K562 (cell line): ENCODE measurements around the gene C3orf70.

Source experiments
- EP300 ChIP-seq: IDR thresholded peaks from 2 replicates; pipeline ENCODE4 v1.6.1; 2012; ENCODE audit warnings: low read length, improper control_type of control experiment
- KLF13 ChIP-seq: fragments of 450-650 bp; IDR thresholded peaks from 2 replicates; pipeline ENCODE4 v1.6.1; 2016; ENCODE audit warnings: missing genetic modification characterization, low read depth, mild to moderate bottlenecking, missing compliant biosample characterization, moderate library complexity, borderline replicate concordance
- MTA3 ChIP-seq: fragments of 450-650 bp; formaldehyde crosslinking; IDR thresholded peaks from 2 replicates; pipeline ENCODE4 v1.6.1; 2017; ENCODE audit warnings: mild to moderate bottlenecking, borderline replicate concordance
- NFIX ChIP-seq: fragments of 250-450 bp; sonication (Bioruptor Pico); IDR thresholded peaks from 2 replicates; pipeline ENCODE4 v1.4.0; 2020; ENCODE audit warnings: low read depth, mild to moderate bottlenecking, moderate library complexity
- POLR2A ChIP-seq: fragments of 450-650 bp; conservative IDR thresholded peaks from 2 replicates; pipeline ENCODE4 v1.6.1; 2016
- POLR2AphosphoS5 ChIP-seq: IDR thresholded peaks from 2 replicates; pipeline ENCODE4 v1.6.1; 2011; ENCODE audit warnings: mild to moderate bottlenecking, low read depth, low read length, moderate library complexity; ENCODE audit not compliant: control insufficient read depth, insufficient read depth
- SREBF2 ChIP-seq: sonication (generic); formaldehyde crosslinking; IDR thresholded peaks from 2 replicates; pipeline ENCODE4 v1.4.0; 2020; ENCODE audit warnings: mild to moderate bottlenecking, missing genetic modification reagents
- ZBTB1 ChIP-seq: sonication (generic); formaldehyde crosslinking; IDR thresholded peaks from 2 replicates; pipeline ENCODE4 v1.8.1; 2023; ENCODE audit warnings: missing genetic modification reagents, low read depth, mild to moderate bottlenecking, borderline replicate concordance
- TF ChIP-seq, protein P1 (sequence below): fragments of 450-650 bp; IDR thresholded peaks from 2 replicates; pipeline ENCODE4 v1.6.1; 2017; ENCODE audit warnings: antibody characterized with exemption, mild to moderate bottlenecking
- TF ChIP-seq, protein P2 (sequence below), 3 experiments: IDR thresholded peaks in 2 of 3; conservative IDR thresholded peaks in 1 of 3; 2 replicates each; pipeline ENCODE4 v1.5.1; 2011 to 2012; ENCODE audit warnings: low read length in 3 of 3, mild to moderate bottlenecking in 3 of 3, control low read depth in 2 of 3, improper control_type of control experiment in 1 of 3, inconsistent platforms in 1 of 3, low read depth in 1 of 3, mixed read lengths in 1 of 3, moderate library complexity in 1 of 3; ENCODE audit not compliant: insufficient read depth in 2 of 3

DNA sequence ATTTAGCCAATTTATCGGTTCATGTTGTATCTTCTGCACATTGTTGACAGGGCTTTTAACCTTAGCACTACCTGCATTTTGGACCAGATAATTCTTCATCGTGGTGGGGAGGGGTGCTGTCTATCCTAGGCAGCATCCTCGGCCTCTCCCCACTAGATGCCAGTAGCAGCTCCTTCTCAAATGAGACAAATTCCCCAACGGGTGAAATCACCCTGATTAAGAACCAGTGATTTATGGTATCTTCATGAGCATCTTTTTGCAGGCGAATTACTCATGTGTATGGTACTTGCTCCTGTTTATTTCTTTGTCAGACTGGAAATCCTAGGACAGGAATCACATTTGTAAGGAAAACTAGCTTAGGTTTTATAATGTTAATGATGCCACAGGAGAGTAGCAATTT lies 68.0 kb downstream of the C3orf70 start:
- TF ChIP-seq POLR2AphosphoS5 (no peak), NFIX (CRISPR knock-in tag) (no peak), POLR2A (no peak), ZBTB1 (no peak), EP300 (no peak), SREBF2 (CRISPR knock-in tag) (no peak), MTA3 (no peak), KLF13 (no peak)
- TF ChIP-seq, protein P1, sequence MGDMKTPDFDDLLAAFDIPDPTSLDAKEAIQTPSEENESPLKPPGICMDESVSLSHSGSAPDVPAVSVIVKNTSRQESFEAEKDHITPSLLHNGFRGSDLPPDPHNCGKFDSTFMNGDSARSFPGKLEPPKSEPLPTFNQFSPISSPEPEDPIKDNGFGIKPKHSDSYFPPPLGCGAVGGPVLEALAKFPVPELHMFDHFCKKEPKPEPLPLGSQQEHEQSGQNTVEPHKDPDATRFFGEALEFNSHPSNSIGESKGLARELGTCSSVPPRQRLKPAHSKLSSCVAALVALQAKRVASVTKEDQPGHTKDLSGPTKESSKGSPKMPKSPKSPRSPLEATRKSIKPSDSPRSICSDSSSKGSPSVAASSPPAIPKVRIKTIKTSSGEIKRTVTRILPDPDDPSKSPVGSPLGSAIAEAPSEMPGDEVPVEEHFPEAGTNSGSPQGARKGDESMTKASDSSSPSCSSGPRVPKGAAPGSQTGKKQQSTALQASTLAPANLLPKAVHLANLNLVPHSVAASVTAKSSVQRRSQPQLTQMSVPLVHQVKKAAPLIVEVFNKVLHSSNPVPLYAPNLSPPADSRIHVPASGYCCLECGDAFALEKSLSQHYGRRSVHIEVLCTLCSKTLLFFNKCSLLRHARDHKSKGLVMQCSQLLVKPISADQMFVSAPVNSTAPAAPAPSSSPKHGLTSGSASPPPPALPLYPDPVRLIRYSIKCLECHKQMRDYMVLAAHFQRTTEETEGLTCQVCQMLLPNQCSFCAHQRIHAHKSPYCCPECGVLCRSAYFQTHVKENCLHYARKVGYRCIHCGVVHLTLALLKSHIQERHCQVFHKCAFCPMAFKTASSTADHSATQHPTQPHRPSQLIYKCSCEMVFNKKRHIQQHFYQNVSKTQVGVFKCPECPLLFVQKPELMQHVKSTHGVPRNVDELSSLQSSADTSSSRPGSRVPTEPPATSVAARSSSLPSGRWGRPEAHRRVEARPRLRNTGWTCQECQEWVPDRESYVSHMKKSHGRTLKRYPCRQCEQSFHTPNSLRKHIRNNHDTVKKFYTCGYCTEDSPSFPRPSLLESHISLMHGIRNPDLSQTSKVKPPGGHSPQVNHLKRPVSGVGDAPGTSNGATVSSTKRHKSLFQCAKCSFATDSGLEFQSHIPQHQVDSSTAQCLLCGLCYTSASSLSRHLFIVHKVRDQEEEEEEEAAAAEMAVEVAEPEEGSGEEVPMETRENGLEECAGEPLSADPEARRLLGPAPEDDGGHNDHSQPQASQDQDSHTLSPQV = no peak
- TF ChIP-seq, protein P2, sequence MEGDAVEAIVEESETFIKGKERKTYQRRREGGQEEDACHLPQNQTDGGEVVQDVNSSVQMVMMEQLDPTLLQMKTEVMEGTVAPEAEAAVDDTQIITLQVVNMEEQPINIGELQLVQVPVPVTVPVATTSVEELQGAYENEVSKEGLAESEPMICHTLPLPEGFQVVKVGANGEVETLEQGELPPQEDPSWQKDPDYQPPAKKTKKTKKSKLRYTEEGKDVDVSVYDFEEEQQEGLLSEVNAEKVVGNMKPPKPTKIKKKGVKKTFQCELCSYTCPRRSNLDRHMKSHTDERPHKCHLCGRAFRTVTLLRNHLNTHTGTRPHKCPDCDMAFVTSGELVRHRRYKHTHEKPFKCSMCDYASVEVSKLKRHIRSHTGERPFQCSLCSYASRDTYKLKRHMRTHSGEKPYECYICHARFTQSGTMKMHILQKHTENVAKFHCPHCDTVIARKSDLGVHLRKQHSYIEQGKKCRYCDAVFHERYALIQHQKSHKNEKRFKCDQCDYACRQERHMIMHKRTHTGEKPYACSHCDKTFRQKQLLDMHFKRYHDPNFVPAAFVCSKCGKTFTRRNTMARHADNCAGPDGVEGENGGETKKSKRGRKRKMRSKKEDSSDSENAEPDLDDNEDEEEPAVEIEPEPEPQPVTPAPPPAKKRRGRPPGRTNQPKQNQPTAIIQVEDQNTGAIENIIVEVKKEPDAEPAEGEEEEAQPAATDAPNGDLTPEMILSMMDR (IDR thresholded peaks at IDR 0.05 in 2 of 3, conservative IDR thresholded peaks at IDR 0.05 in 1 of 3; ENCODE audit: insufficient read depth in 2 of 3, low read depth in 1 of 3, low read length in 3 of 3) = no peak
